GM13976 (cell line): ENCODE results near the gene TMPRSS4.

Experiments used
- DNase-seq: peaks from one replicate; pipeline ENCODE4 v3.0.0; 2012; ENCODE audit warnings: low spot score
- CTCF ChIP-seq: IDR thresholded peaks from 2 replicates; pipeline ENCODE4 v1.5.1; 2012; ENCODE audit warnings: borderline replicate concordance, mild to moderate bottlenecking; ENCODE audit not compliant: insufficient read depth; ENCODE audit errors: extremely low read depth, missing control alignments, control extremely low read depth
- in situ Hi-C: fragments of 300-500 bp; cut with MboI; formaldehyde crosslinking; loops from one replicate; pipeline ENCODE4 v1.12.0; 2022; ENCODE audit warnings: low sequenced_read_pairs, mixed read lengths, inconsistent platforms; ENCODE audit not compliant: unreplicated experiment

The TMPRSS4 gene

GRCh38 chr11:118132385-118133151 lies 55.7 kb downstream of the TMPRSS4 start:
- in situ Hi-C loops, result no loop called here
- TF ChIP-seq CTCF, result no peak
- no peak for DNase-seq

GRCh38 chr11:118133816-118134215 lies 56.9 kb downstream of the TMPRSS4 start:
- in situ Hi-C loops, result no loop called here
- TF ChIP-seq CTCF, result no peak
- no peak for DNase-seq

GRCh38 chr11:118135051-118135795 lies 58.3 kb downstream of the TMPRSS4 start:
- DNase-seq, result no peak
- TF ChIP-seq CTCF, result no peak
- in situ Hi-C loops, result no loop called here

- in situ Hi-C loops, result no loop called here
- DNase-seq, result no peak
- TF ChIP-seq CTCF, result no peak
These were observed 58.9 kb downstream of the TMPRSS4 start for GRCh38 chr11:118135796-118136165.

- DNase-seq, result no peak
- in situ Hi-C loops, result no loop called here
- no peak for TF ChIP-seq CTCF
These were observed 59.5 kb downstream of the TMPRSS4 start for GRCh38 chr11:118136341-118136740.

GRCh38 chr11:118136801-118137200 lies 59.9 kb downstream of the TMPRSS4 start:
- no peak for DNase-seq
- in situ Hi-C loops, result no loop called here
- TF ChIP-seq CTCF, result no peak
